ENCODE results near the gene TCERG1.

The TCERG1 gene

GRCh38 chr5:146521403-146522106 is 74.4 kb downstream of the TCERG1 start:
- TF ChIP-seq CTCF (IDR thresholded peaks at IDR 0.05; ENCODE audit: low read length, missing control alignments), result no peak
- DNase-seq (ENCODE audit: low read depth), result no peak
- no peak overlapping the region for H3K4me3 ChIP-seq (replicated peaks; ENCODE audit: low read depth, low read length)

- no peak for DNase-seq (ENCODE audit: low read depth)
- no peak overlapping the region for H3K4me3 ChIP-seq (replicated peaks; ENCODE audit: low read depth, low read length)
- no peak for TF ChIP-seq CTCF (IDR thresholded peaks at IDR 0.05; ENCODE audit: low read length, missing control alignments)
These were observed 76.6 kb downstream of the TCERG1 start for GRCh38 chr5:146523698-146524097.

GRCh38 chr5:146527785-146528184 is 80.7 kb downstream of the TCERG1 start:
- no peak for TF ChIP-seq CTCF (IDR thresholded peaks at IDR 0.05; ENCODE audit: low read length, missing control alignments)

GRCh38 chr5:146528236-146528635 is 81.1 kb downstream of the TCERG1 start:
- peak; percentile 27 for TF ChIP-seq CTCF (IDR thresholded peaks at IDR 0.05; ENCODE audit: low read length, missing control alignments)
- DNase-seq (ENCODE audit: low read depth), result peak; percentile 33
- no peak overlapping the region for H3K4me3 ChIP-seq (replicated peaks; ENCODE audit: low read depth, low read length)

More at GRCh38 chr5:146527785-146528184, 80.7 kb downstream of the TCERG1 start:
- H3K4me3 ChIP-seq (replicated peaks; ENCODE audit: low read depth, low read length), result no peak overlapping the region
- DNase-seq (ENCODE audit: low read depth), result no peak

GRCh38 chr5:146529984-146530383 is 82.9 kb downstream of the TCERG1 start:
- no peak for TF ChIP-seq CTCF (IDR thresholded peaks at IDR 0.05; ENCODE audit: low read length, missing control alignments)
- DNase-seq (ENCODE audit: low read depth), result no peak
- no peak overlapping the region for H3K4me3 ChIP-seq (replicated peaks; ENCODE audit: low read depth, low read length)

- no peak overlapping the region for H3K4me3 ChIP-seq (replicated peaks; ENCODE audit: low read depth, low read length)
- peak; percentile 91 for TF ChIP-seq CTCF (IDR thresholded peaks at IDR 0.05; ENCODE audit: low read length, missing control alignments)
- peak; percentile 66 for DNase-seq (ENCODE audit: low read depth)
These were observed 86.2 kb downstream of the TCERG1 start for GRCh38 chr5:146533260-146533857.

GRCh38 chr5:146533882-146534281 is 86.7 kb downstream of the TCERG1 start:
- no peak for DNase-seq (ENCODE audit: low read depth)
- TF ChIP-seq CTCF (IDR thresholded peaks at IDR 0.05; ENCODE audit: low read length, missing control alignments), result no peak
- no peak overlapping the region for H3K4me3 ChIP-seq (replicated peaks; ENCODE audit: low read depth, low read length)

Measured in fibroblast of pulmonary artery (primary cell).